GM19025 (cell line): ENCODE results near the gene HNRNPUL1.
"Not testable (repeated sequence)": the region's sequence is repeated elsewhere in the genome, so short reads cannot be mapped to it uniquely, and the experiment has no call there.

Experiments
- ATAC-seq: cut with Tn5 transposase; IDR thresholded peaks from one replicate; pipeline ENCODE4 v1.9.1; 2021; ENCODE audit warnings: mild to moderate bottlenecking, low read depth, moderate library complexity; ENCODE audit not compliant: unreplicated experiment

The HNRNPUL1 gene

DNA sequence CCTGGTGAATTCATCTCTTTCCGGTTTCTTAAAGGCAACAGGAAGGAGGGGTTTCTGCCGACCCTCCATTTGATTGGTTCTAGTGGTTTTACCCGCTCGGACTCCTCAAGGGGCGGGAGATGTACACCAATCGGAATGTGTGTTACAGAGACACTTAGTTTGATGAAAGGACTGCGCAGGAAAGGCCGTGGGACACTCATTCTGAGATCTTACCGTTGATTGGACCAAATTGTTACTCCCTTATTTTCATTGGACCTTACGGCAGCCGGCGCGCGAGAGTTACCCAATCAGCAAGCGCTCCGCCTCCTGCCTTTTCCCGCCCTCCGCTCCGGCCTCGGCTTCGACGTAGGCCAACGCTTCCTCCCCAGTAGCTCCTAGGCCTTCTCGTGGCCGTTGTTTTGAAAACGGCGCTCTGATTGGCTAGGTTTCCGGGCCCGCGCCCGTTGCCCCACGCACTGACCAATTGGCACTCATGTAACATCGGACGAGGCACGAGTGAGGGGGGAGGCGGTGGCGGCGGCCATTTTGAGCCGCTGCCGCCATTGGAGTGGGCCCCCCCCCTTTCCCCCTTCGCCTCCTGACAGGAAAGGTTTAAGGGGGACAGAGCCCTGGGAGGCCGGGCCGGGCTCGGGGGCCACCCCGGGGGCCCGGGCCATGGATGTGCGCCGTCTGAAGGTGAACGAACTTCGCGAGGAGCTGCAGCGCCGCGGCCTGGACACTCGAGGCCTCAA, at the start of gene HNRNPUL1:
HNRNPUL1 (plus strand) TSS at position 523 of the 731 bp plus-strand sequence; CDS start at position 655, 132 bp downstream.
- peak; percentile 67 for ATAC-seq

GRCh38 chr19:41217741-41218140, 46.4 kb upstream of the HNRNPUL1 start:
- no peak for ATAC-seq

GRCh38 chr19:41218249-41218614, 45.9 kb upstream of the HNRNPUL1 start:
- ATAC-seq, result no peak

GRCh38 chr19:41218615-41219507, 45.3 kb upstream of the HNRNPUL1 start, which contains the start of gene AXL:
AXL (plus strand) TSS chr19:41219223; CDS start chr19:41219393, 170 bp downstream.
- ATAC-seq, result no peak

- no peak for ATAC-seq
Observed at GRCh38 chr19:41219924-41220567, 44.1 kb upstream of the HNRNPUL1 start.

DNA sequence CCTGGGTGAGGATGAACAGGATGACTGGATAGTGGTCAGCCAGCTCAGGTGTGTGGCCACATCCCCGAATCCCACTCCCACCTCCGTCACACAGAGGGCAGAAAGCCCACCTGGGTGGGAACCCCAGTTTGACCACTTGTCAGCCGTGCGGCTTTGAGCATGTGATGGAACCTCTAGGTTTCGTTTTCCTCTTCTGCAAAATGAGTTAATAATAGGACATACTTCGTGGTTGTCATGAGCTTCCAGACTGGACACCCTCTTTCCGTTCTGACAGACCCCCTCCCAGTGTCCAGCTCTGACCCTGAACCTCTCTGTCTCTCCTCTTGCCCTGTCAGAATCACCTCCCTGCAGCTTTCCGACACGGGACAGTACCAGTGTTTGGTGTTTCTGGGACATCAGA, 43.4 kb upstream of the HNRNPUL1 start:
- ATAC-seq, result no peak

- no peak for ATAC-seq
Observed at GRCh38 chr19:41221514-41222205, 42.5 kb upstream of the HNRNPUL1 start.

GRCh38 chr19:41222240-41222639, 41.9 kb upstream of the HNRNPUL1 start:
- ATAC-seq, result no peak

DNA sequence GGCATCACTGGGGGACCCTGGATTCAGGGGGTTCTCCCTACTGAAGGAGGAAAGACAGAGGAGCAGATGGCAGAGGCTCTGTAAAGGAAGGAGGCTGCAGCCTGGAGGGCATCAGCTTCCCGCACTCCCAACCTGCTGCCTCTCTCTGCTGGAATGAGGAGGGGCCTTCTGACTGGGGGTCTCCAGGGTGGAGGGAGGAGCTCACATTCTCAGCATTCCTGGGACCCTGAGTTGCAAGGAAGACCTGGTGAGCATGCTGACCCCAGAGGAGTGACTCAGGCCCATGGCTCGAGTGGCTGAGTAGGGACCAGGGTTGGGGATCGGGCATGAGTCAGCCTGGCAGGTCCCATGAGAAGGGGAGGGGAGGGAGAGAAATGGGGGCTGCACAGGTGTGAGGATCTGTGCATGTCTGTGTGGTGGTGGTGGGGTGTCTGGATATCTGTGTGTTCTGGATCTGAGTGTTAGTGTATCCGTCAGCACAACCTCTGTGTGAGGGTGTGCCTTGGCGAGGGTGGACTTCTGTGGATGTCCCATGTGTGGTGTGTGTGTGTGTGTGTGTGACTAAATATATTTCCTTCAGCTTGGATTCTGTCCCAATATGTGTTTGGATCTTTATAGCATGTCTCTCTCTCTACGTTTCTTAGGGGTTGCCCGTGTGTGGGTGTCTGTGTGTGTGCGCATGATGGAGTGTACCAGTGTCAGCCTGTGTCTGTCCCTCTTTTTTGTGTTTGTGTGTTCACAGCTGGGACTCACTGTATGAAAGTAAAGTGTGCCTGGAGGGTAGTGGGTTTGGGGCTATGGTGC, 40.5 kb upstream of the HNRNPUL1 start:
- ATAC-seq, result no peak

DNA sequence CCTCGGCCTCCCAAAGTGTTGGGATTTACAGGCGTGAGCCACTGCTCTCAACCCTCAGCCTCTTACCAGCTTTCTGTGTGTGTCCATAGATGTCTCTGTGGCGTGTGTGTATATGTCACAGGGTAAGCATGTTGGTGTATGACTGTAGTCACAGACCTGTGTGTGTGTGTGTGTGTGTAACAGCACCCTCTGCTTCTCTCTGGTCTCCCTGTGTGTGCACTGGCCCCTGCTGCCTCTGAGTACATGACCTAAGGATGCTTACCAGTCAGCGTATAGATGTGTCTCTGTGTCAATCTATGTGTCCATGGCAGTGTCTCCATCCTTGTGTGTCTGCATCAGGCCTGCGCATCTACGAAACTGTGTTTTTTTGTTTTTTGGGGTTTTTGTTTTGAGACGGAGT, 39.5 kb upstream of the HNRNPUL1 start:
- ATAC-seq, result no peak

DNA sequence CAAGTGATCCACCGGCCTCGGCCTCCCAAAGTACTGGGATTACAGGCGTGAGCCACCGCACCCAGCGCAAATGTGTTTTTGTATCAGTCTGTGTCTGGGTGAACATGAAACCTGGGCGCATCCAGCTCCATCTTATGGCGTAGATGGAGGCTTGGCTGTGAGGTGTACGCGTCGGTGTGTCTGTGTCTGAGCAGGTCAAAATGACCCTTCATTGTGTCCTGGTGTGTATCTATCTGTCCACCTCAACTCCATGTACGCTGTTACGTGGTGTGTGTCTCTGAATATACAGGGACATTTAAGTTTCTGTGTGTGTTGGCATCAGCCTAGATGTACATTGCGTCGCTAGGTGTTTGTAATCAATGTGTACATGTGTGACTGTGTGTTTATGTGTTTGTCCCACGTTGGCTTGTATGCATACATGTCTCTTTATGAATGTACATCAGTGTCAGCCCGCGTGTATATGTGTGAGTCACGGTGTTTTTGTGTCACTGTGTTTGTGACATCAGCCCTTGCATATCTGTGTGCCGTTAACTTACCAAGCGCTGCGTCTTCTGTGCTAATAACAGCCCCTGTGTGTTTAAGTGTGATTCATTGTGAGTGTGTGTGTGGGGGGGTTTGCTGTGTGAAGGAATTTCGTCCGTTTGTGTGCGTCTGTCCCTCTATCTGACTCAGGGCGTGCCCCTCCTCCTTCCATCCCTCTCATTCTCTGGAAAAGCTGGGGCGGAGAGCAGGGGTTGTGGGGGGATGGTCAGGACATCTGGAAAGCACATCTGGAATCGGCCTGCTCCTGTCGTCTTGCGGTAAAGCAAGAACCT, 38.7 kb upstream of the HNRNPUL1 start:
- ATAC-seq, result no peak

DNA sequence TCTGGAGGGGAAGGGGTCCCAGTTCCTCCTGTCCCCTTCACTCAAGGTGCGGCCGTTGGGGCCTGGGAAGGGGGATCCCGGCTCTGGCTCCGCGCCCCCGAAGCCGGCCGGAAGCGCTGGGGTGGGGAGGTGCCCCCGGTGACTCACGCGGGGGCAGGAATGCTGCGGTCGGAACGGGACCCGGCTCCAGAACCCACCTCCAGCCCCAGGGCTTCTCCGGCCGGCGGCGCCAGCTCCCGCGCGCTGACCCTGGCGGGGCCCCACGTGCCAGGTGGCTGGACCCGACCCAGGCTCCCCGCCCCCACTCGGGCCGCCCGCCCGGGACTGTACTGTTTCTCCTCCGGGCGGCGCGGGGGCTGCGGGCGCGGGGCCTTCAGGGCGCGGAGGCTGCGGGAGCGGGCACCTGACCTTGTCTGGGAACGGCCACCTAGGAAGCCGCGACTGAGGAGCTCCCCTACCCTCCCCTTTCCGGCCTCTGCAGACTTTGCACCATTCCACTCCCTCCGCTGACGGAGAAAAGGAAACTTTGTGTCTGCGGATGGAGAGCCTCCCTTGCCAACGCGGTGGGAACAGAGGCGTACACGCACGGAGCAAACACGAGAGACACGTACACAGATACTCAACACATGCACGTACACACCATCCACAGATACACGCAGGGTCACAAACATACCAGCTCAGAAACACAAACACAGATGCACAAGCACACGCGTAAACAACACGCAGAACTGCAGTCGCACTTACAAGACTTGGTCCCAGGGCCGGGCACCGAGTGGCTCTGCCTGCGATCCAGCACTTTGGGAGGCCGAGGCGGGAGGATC, 37.9 kb upstream of the HNRNPUL1 start:
- no peak for ATAC-seq

GRCh38 chr19:41226874-41227390, 37.2 kb upstream of the HNRNPUL1 start:
- no peak for ATAC-seq

GRCh38 chr19:41228486-41228885, 35.7 kb upstream of the HNRNPUL1 start:
- ATAC-seq, result no peak

DNA sequence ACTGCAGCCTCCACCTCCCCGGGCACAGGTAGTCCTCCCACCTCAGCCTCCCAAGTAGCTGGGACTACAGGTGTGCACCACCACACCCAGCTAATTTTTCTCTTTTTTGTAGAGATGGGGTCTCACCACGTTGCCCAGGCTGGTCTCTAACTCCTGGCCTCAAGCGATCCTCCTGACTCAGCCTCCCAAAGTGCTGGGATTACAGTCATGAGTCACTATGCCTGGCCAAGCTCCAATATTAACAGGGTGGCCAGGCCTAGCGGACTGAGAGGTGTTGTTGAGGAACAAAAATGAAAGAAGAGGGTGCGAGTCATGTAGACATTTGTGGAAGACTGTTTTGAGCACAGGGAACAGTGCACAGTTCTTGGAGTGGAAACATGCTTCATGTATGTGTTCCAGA, 34.8 kb upstream of the HNRNPUL1 start:
- not testable (repeated sequence) for ATAC-seq

- no peak for ATAC-seq
Observed at GRCh38 chr19:41230067-41230857, 33.9 kb upstream of the HNRNPUL1 start.

DNA sequence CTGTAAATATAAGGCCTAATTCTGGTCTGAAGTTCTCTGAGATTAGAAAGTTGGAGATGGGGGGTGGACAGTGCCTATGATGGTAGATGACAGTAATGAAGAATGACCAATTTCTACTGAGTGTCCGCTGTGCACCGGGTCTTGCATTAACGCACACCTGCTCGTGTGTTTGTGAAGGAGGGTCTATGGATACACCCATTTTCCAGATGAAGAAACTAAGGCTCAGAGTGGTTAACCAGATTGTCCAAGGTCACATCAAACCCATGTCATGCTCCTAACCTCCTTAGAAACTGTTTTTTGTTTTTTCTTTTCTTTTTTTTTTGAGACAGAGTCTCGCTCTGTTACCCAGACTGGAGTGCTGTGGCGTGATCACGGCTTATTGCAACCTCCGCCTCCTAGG, 31.5 kb upstream of the HNRNPUL1 start:
- no peak for ATAC-seq
